ENCODE results near the gene LCE7A. TPM values are rescaled to one million over a fixed set of nuclear protein-coding genes. Genes with fewer than 3 reads are reported as not detected.

The LCE7A gene, protein sequence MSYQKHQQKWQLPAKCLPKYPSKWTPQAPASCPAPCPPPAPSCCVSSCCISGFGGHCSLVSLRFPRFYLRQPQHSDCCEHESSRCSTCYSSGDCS
- total RNA-seq: not detected
- polyA plus RNA-seq (2013, experiment 1 of 2): not detected
- polyA plus RNA-seq (2013, experiment 2 of 2): not detected
- long read RNA-seq, experiment 1: 0 reads
- long read RNA-seq, experiment 2: 0 reads
- long read RNA-seq, experiment 3: 0 reads
- long read RNA-seq, experiment 4: 0 reads

DNA sequence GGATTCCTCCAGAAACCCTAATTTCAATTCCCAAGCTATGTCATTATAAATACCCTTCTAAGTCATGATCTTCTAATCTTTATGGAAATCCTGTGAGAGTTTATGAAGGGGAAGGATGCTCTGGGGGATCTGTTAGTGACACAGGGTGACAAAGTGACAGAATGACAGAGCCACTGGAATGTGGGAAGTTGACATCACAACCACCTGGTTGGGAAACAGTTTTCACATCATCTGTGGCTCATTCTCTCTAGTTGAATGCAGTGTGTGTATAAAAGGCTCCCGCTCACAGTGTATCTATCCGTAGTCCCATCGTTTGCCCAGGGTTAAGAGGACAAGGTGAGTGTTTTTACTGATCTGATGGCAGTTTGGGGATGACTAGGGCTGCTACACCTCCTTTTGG, at the start of gene LCE7A:
TSS of gene LCE7A (plus strand) at position 301 of the 400 bp plus-strand sequence. CDS start 702 bp downstream, outside the sequence.
- no peaks in the 10 kb centered on the region for H3K27me3 ChIP-seq (ENCODE audit: control insufficient read depth, insufficient read depth, low read length, poor library complexity, severe bottlenecking)
- H3K27ac Mint-ChIP-seq: no peak within 1 kb of the TSS
- no peaks in the 10 kb centered on the region for H3K36me3 ChIP-seq (ENCODE audit: control insufficient read depth, insufficient read depth, low read length)
- WGBS, 2 experiments (ENCODE audit: insufficient coverage in 1 of 2, insufficient read length in 1 of 2): 59 to 63% methylated on average over 3 of the region's 3 CpGs
- H3K4me3 Mint-ChIP-seq: no peak within 1 kb of the TSS
- no peaks in the 10 kb centered on the region for H3K4me1 Mint-ChIP-seq
- no peak within 1 kb of the TSS for H3K4me3 ChIP-seq (ENCODE audit: low read length)
- H3K9ac ChIP-seq (ENCODE audit: extremely low read depth, low read length, poor library complexity, severe bottlenecking): no peak within 1 kb of the TSS
- H3K27ac ChIP-seq (ENCODE audit: low read depth, low read length): no peak within 1 kb of the TSS
- DNase-seq: no peak
- no peaks in the 10 kb centered on the region for H3K36me3 Mint-ChIP-seq (ENCODE audit: low read depth)
- H3K9me3 Mint-ChIP-seq: peaks cover 83% of the 10 kb centered on the region
- no peaks in the 10 kb centered on the region for H3K4me1 ChIP-seq (ENCODE audit: control insufficient read depth, insufficient read depth, low read length)
- TF ChIP-seq, protein P1, sequence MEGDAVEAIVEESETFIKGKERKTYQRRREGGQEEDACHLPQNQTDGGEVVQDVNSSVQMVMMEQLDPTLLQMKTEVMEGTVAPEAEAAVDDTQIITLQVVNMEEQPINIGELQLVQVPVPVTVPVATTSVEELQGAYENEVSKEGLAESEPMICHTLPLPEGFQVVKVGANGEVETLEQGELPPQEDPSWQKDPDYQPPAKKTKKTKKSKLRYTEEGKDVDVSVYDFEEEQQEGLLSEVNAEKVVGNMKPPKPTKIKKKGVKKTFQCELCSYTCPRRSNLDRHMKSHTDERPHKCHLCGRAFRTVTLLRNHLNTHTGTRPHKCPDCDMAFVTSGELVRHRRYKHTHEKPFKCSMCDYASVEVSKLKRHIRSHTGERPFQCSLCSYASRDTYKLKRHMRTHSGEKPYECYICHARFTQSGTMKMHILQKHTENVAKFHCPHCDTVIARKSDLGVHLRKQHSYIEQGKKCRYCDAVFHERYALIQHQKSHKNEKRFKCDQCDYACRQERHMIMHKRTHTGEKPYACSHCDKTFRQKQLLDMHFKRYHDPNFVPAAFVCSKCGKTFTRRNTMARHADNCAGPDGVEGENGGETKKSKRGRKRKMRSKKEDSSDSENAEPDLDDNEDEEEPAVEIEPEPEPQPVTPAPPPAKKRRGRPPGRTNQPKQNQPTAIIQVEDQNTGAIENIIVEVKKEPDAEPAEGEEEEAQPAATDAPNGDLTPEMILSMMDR (conservative IDR thresholded peaks at IDR 0.05): no peak
- no peaks in the 10 kb centered on the region for H3K27me3 Mint-ChIP-seq (ENCODE audit: insufficient read depth)
- peaks cover 75% of the 10 kb centered on the region for H3K9me3 ChIP-seq (ENCODE audit: control insufficient read depth, low read length)

DNA sequence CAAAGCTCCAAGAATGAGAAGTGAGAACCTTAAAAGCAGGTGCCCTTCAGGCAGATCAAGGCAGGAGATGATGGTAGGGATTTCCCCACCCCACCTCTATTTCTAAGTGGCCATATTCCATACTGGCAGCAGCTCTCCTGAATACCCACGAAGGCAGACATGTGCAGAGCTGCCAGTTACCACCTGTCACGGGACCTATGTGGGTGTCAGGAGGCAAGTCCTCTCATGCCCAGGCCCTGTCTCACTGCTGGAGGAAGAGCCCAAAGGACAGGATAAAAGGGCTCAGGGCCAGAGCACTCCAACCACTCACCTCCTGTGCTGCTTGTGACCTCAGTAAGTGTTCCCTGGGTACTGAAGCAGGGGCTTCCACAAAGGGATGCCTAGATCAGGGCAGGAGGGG, 48.7 kb upstream of the LCE7A start:
- H3K4me3 Mint-ChIP-seq: no peak overlapping the region
- Histone ChIP-seq H3K27me3 (ENCODE audit: control insufficient read depth, insufficient read depth, low read length, poor library complexity, severe bottlenecking) (no peaks in the 10 kb centered on the region), H3K9me3 (ENCODE audit: control insufficient read depth, low read length) (peaks cover 72% of the 10 kb centered on the region), H3K4me3 (ENCODE audit: low read length) (no peak overlapping the region), H3K9ac (ENCODE audit: extremely low read depth, low read length, poor library complexity, severe bottlenecking) (no peak overlapping the region), H3K4me1 (ENCODE audit: control insufficient read depth, insufficient read depth, low read length) (no peaks in the 10 kb centered on the region), H3K36me3 (ENCODE audit: control insufficient read depth, insufficient read depth, low read length) (no peaks in the 10 kb centered on the region), H3K27ac (ENCODE audit: low read depth, low read length) (no peak overlapping the region)
- WGBS, 2 experiments (ENCODE audit: insufficient coverage in 1 of 2, insufficient read length in 1 of 2): 45% methylated on average over 2 of the region's 2 CpGs; no CpG with 5 or more reads in 1 of the 2 experiments
- DNase-seq: no peak
- H3K27me3 Mint-ChIP-seq (ENCODE audit: insufficient read depth): no peaks in the 10 kb centered on the region
- H3K9me3 Mint-ChIP-seq: peaks cover 80% of the 10 kb centered on the region
- no peaks in the 10 kb centered on the region for H3K36me3 Mint-ChIP-seq (ENCODE audit: low read depth)
- no peak overlapping the region for H3K27ac Mint-ChIP-seq
- TF ChIP-seq, protein P1 (conservative IDR thresholded peaks at IDR 0.05): no peak
- H3K4me1 Mint-ChIP-seq: no peaks in the 10 kb centered on the region

DNA sequence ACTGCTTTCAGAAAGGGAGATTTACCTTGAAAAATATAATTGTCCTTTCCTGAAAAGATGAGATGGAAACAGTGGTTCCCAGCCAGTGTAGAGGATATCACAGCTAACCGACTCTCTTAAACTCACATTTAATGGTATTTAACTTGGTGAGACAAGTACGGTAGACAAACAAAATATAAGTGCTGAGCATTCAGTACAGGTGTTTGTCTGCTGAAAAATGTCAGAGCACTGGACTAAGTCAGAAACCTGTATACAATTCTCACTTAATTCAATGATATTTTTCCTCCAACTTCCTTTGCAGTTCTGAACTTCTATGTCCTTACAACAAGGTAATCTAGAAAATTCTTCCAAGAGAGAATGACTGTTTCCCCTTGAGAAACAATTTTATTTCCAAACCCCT, 48.1 kb upstream of the LCE7A start, which contains the start of gene LCE1B:
TSS of gene LCE1B (plus strand) at position 301 of the 400 bp plus-strand sequence. CDS start 476 bp downstream, outside the sequence.
- TF ChIP-seq, protein P1 (conservative IDR thresholded peaks at IDR 0.05): no peak
- no peak within 1 kb of the TSS for H3K4me3 ChIP-seq (ENCODE audit: low read length)
- no peak for DNase-seq
- no peaks in the 10 kb centered on the region for H3K27me3 ChIP-seq (ENCODE audit: control insufficient read depth, insufficient read depth, low read length, poor library complexity, severe bottlenecking)
- no peak within 1 kb of the TSS for H3K27ac Mint-ChIP-seq
- H3K36me3 ChIP-seq (ENCODE audit: control insufficient read depth, insufficient read depth, low read length): no peaks in the 10 kb centered on the region
- H3K4me3 Mint-ChIP-seq: no peak within 1 kb of the TSS
- H3K27ac ChIP-seq (ENCODE audit: low read depth, low read length): no peak within 1 kb of the TSS
- H3K9me3 Mint-ChIP-seq: peaks cover 80% of the 10 kb centered on the region
- WGBS, 2 experiments (ENCODE audit: insufficient coverage in 1 of 2, insufficient read length in 1 of 2): 88 to 89% methylated on average over 2 of the region's 2 CpGs
- H3K9ac ChIP-seq (ENCODE audit: extremely low read depth, low read length, poor library complexity, severe bottlenecking): no peak within 1 kb of the TSS
- no peaks in the 10 kb centered on the region for H3K27me3 Mint-ChIP-seq (ENCODE audit: insufficient read depth)
- no peaks in the 10 kb centered on the region for H3K36me3 Mint-ChIP-seq (ENCODE audit: low read depth)
- H3K9me3 ChIP-seq (ENCODE audit: control insufficient read depth, low read length): peaks cover 74% of the 10 kb centered on the region
- H3K4me1 ChIP-seq (ENCODE audit: control insufficient read depth, insufficient read depth, low read length): no peaks in the 10 kb centered on the region
- no peaks in the 10 kb centered on the region for H3K4me1 Mint-ChIP-seq
